Kidney (tissue), 14 donors: ENCODE measurements around the gene PEX3. TPM values are rescaled to one million over a fixed set of nuclear protein-coding genes. Genes with fewer than 3 reads are reported as not detected.

Source experiments
- DNase-seq, 5 donors: peaks; one replicate each; pipeline ENCODE4 v3.0.0-alpha.2; 2013 to 2020
- FAIRE-seq: peaks from 2 replicates; lab custom pipeline; 2012; peaks lifted over from hg19 to GRCh38; lab: Jason Lieb, UNC
- H3K27ac ChIP-seq, 2 donors: one replicate each; pipeline ENCODE4 v1.7.0; 2013; ENCODE audit warnings: low read depth in 2 of 2, low read length in 2 of 2, inconsistent platforms in 1 of 2
- H3K27me3 ChIP-seq: one replicate; pipeline ENCODE4 v1.7.1; 2013; ENCODE audit warnings: low read length, inconsistent platforms; ENCODE audit not compliant: control insufficient read depth, insufficient read depth
- H3K36me3 ChIP-seq, 3 donors: one replicate each; pipeline versions ENCODE4 v1.7.0 to v1.7.1; 2013; ENCODE audit warnings: low read length in 3 of 3, control low read depth in 1 of 3, inconsistent platforms in 1 of 3; ENCODE audit not compliant: insufficient read depth in 3 of 3, control insufficient read depth in 2 of 3
- H3K4me1 ChIP-seq, 3 donors: one replicate each; pipeline versions ENCODE4 v1.7.0 to v1.7.1; 2013; ENCODE audit warnings: low read length in 3 of 3, inconsistent platforms in 1 of 3, low read depth in 1 of 3; ENCODE audit not compliant: control insufficient read depth in 2 of 3, insufficient read depth in 2 of 3
- H3K4me3 ChIP-seq, 3 donors: one replicate each; pipeline versions ENCODE4 v1.7.0 to v1.8.1; 2013; ENCODE audit warnings: low read length in 3 of 3, control low read depth in 1 of 3, inconsistent platforms in 1 of 3
- H3K9ac ChIP-seq, 3 donors: one replicate each; pipeline versions ENCODE4 v1.7.0 to v1.7.1; 2013; ENCODE audit warnings: low read length in 3 of 3, control low read depth in 1 of 3, inconsistent platforms in 1 of 3
- H3K9me3 ChIP-seq, 3 donors: one replicate each; pipeline versions ENCODE4 v1.7.0 to v1.7.1; 2013; ENCODE audit warnings: low read length in 3 of 3, control low read depth in 1 of 3, inconsistent platforms in 1 of 3; ENCODE audit not compliant: control insufficient read depth in 2 of 3, insufficient read depth in 1 of 3
- CTCF ChIP-seq: IDR thresholded peaks from 3 replicates; pipeline ENCODE4 v1.5.1; 2012; ENCODE audit warnings: mild to moderate bottlenecking, moderate library complexity, borderline replicate concordance; ENCODE audit not compliant: insufficient read depth; ENCODE audit errors: extremely low read depth
- intact Hi-C: fragments of 100-400 bp; cut with DNase I; formaldehyde crosslinking; loops from one replicate; pipeline ENCODE4 v1.11.1; 2022
- polyA plus RNA-seq: library from polyadenylated mRNA; stranded (reverse); fragments of 350-450 nt; fragmentation: Illumina TruSeq; extraction: RNeasy Lipid Tissue Mini Kit (QIAGEN cat#74804); gene quantifications from one replicate; pipeline ENCODE4 v1.2.3, GENCODE V29; 2014; ENCODE audit warnings: low read depth, low replicate concordance; ENCODE audit not compliant: insufficient read depth
- total RNA-seq: library from RNA; stranded (reverse); fragmentation: NEBNext Ultra II Directional; extraction: Animal tissue kit (Norgen Biotek cat#: 25700); gene quantifications from one replicate; pipeline ENCODE4 v1.2.1, GENCODE V29; 2021
- donor health status: control.
- donor health status: control.
- donor health status: control.
- donor health status: control.
- donor health status: control.
- donor health status: DM: yes; HTN: yes; CAD: no.
- donor health status: Normal renal cell carcinoma (clear cell type).

The PEX3 gene
- total and polyA plus RNA-seq, 2 donors from 2014 or later, result 28.6 to 31.7 TPM

GRCh38 chr6:143505537-143505936, 54.9 kb downstream of the PEX3 start:
- no peak for TF ChIP-seq CTCF
- Histone ChIP-seq H3K4me3 (no peak overlapping the region), H3K27ac (no peak overlapping the region), H3K9me3 (no peaks in the 10 kb centered on the region), H3K27me3 (no peaks in the 10 kb centered on the region), H3K4me1 (no peaks in the 10 kb centered on the region), H3K36me3 (peaks cover 0 to 17% (median 8%) of the 10 kb centered on the region in 3 donors), H3K9ac (no peak overlapping the region)
- no peak for DNase-seq
- no peak for FAIRE-seq
- intact Hi-C loops, result no loop called here

DNA sequence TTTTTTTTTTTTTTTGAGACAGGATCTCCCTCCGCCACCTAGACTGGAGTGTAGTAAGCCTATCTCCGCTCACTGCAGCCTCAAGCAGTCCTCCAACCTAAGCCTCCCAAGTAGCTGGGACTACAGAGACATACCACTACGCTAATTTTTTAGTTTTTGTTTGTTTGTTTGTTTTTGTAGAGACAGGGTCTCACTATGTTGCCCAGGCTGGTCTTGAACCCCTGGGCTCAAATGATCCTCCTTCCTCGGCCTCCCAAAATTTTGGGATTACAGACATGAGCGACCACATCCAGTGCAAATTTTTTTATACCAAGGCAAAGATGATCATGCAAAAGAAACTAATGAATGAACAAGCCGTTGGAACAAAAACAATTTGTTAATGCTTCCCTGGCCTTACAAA, 55.6 kb downstream of the PEX3 start:
- Histone ChIP-seq H3K9me3 (no peaks in the 10 kb centered on the region), H3K27me3 (no peaks in the 10 kb centered on the region), H3K4me3 (no peak overlapping the region), H3K36me3 (peaks cover 0 to 17% (median 8%) of the 10 kb centered on the region in 3 donors), H3K9ac (no peak overlapping the region), H3K4me1 (peaks cover 0 to 3% (median 0%) of the 10 kb centered on the region in 3 donors), H3K27ac (no peak overlapping the region)
- intact Hi-C loops, result no loop called here
- FAIRE-seq, result no peak
- DNase-seq, result no peak
- no peak for TF ChIP-seq CTCF

DNA sequence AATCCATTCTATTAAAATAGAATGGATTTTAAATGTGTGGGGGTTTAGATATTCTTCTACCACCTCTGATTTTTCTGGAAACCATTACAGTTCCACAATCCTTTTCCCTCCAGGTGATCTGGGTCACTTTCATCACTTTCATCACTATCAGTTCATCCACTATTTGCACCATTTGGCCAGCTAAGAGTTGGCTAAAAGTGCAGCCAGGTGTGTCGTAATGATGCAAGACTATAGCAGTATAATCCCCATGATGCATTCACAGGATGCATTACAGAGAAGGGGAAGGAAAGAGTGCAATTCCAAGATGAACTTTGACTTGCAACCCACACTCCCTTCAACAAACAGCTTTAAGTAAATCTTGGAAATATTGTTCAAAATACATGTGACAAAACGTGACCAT, 56.0 kb downstream of the PEX3 start:
- FAIRE-seq (no peak), DNase-seq (no peak)
- intact Hi-C loops, result no loop called here
- Histone ChIP-seq H3K9ac (no peak overlapping the region), H3K27ac (no peak overlapping the region), H3K4me3 (no peak overlapping the region), H3K36me3 (peaks cover 0 to 17% (median 8%) of the 10 kb centered on the region in 3 donors), H3K27me3 (no peaks in the 10 kb centered on the region), H3K4me1 (peaks cover 0 to 4% (median 0%) of the 10 kb centered on the region in 3 donors), H3K9me3 (no peaks in the 10 kb centered on the region)
- no peak for TF ChIP-seq CTCF
